Hematopoietic multipotent progenitor cell treated with erythropoietin and hydrocortisone succinate and interleukin-3 and kit ligand, for 15 days (in vitro differentiated cells): Measurements from ENCODE around the gene LRPPRC.

Source experiments
- DNase-seq: peaks from one replicate; pipeline ENCODE4 v3.0.0-alpha.2; 2015; ENCODE audit warnings: low spot score

The LRPPRC gene

DNA sequence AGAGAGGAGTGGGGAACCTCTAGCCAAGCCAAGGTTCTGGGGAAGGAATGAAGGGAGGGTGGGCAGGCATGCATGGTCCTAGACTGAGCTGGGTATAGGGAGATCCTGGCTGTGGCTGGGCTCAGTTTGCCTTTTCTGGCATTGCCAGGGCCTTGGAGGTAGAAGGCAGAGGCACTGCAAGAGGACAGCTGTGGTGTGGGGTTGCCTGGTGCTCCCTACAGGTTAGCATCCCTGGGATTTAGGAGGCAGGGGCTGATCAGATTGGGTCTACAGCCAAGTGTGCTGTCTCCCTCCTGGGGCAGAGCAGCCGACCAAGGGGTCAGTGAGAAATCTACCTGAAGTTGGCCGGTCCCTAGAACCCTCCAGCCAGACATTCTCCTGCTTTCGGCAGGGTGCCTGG lies 141.1 kb downstream of the LRPPRC start:
- no peak for DNase-seq

DNA sequence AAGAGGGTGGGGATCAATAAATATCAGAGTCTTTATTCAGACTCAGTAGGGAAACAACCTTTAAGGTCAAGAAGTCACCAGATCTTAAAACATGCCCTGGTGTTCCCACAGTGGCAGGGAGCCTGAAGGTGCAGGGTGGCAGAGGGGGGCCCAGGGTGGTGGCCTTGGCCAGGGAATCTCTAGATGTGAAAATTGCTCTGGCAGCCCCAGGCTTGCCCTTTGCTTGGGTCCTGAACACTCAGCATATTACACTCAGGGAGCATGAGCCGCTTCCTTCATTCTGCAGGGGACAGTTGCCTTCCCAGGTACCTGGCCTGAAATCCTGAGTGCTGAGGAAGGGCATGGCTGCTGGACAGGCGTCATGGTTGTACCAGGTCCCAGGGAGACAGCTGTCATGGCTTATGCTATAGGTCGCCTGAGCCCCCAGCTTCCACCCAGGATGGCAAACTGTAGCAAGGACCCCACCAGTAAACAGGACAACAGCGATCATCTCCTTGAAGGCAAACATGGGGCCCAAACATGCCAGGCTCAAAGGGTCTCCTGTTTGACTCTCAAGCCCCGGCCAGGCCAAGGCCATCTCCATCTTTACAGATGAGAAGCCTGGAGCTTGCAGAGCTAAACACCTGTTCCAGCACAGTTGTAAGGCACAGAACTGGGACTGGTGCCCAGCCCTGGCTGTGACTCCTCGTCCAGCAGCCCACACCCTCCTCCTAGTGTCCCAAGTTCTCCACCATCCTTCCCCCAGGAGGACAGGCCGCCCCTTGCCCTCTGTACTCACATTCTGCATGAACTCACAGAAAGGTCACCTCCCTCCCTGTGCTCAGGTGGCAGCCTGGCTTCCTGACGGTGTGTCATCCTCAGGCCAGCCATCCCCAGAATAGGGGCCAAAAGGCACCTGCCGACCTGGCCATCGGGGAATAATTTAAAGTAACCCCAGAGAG lies 142.4 kb downstream of the LRPPRC start:
- DNase-seq = no peak

GRCh38 chr2:43852196-43852730 lies 143.5 kb downstream of the LRPPRC start:
- no peak for DNase-seq

DNA sequence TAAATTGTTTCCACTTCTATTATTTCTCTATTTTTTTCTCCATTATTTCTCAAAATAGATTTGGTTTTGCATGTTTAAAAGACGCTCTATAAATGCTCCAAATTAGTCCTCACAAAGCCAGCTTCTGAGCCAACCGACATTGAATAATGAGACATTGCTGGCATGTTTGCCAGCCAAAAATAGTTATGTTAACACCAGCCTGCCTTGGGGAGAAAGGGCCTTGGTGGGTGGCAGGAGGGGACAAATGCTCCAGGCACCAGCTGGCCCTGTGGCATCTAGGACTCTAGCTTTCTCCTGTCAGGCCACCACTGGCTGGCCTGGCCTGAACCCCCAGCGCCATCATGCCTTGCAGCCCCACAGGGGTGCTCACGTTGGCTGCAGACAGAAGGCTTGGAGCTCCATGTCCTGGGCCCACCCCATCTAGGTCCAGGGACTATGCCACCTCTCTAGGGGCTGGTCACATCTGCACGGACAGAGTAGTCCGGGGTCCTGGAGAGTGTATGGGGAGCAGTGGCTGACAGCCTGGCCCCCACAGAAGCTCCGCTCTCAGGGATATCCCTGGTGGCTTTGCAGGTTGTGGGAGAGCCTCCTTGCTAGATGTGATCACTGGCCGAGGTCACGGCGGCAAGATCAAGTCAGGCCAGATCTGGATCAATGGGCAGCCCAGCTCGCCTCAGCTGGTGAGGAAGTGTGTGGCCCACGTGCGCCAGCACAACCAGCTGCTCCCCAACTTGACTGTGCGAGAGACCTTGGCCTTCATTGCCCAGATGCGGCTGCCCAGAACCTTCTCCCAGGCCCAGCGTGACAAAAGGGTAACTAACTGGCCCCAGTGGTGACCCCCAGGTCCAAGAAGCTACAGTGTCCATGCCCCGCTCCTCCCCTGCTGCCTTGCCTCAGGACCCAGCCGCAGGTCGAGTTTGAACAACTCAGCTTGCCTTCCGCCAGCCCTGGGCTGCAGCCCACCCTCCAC lies 144.5 kb downstream of the LRPPRC start:
- DNase-seq = no peak

- DNase-seq = no peak
Observed at GRCh38 chr2:43848214-43848613, 147.6 kb downstream of the LRPPRC start.

DNA sequence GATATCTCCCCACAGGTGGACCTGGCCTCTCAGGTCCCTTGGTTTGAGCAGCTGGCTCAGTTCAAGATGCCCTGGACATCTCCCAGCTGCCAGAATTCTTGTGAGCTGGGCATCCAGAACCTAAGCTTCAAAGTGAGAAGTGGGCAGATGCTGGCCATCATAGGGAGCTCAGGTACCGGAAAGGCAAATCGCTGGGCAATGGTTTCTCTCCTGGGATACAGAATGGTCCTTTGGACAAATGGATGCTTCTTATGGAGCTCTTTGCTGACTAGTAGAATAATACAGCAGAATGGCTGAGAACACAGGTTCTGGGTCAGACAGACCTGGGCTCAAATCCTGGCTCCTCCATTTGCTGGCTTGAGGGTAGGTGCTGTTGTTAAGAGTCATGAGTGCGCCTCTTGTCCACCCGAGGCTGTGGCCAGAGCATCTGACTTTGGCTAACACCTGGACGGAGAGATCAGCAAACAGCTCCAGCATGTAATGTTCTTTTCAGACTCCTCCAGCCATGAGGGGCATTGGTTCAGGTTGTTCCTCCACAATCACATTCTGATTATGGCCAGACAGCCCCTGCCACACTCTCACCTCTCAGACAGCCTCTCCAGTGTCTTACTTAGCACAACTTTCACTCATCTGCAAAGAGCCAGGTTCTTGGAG lies 149.5 kb downstream of the LRPPRC start:
- DNase-seq = no peak

GRCh38 chr2:43845181-43845580 lies 150.6 kb downstream of the LRPPRC start:
- no peak for DNase-seq

- no peak for DNase-seq
Observed at GRCh38 chr2:43842866-43843226, 152.9 kb downstream of the LRPPRC start.

GRCh38 chr2:43841949-43842865 lies 153.6 kb downstream of the LRPPRC start:
- DNase-seq = no peak

GRCh38 chr2:43840965-43841364 lies 154.8 kb downstream of the LRPPRC start:
- no peak for DNase-seq

GRCh38 chr2:43839776-43840564 lies 155.8 kb downstream of the LRPPRC start:
- DNase-seq = no peak

GRCh38 chr2:43838560-43839267 lies 157.1 kb downstream of the LRPPRC start, which contains the start of the genes ABCG5 and ABCG8:
Gene ABCG5, minus strand, starts transcription at chr2:43838839. Its CDS starts 160 bp downstream, at chr2:43838679.
Gene ABCG8, plus strand, starts transcription at chr2:43838971. Its CDS starts 83 bp downstream, at chr2:43839054.
- no peak for DNase-seq

DNA sequence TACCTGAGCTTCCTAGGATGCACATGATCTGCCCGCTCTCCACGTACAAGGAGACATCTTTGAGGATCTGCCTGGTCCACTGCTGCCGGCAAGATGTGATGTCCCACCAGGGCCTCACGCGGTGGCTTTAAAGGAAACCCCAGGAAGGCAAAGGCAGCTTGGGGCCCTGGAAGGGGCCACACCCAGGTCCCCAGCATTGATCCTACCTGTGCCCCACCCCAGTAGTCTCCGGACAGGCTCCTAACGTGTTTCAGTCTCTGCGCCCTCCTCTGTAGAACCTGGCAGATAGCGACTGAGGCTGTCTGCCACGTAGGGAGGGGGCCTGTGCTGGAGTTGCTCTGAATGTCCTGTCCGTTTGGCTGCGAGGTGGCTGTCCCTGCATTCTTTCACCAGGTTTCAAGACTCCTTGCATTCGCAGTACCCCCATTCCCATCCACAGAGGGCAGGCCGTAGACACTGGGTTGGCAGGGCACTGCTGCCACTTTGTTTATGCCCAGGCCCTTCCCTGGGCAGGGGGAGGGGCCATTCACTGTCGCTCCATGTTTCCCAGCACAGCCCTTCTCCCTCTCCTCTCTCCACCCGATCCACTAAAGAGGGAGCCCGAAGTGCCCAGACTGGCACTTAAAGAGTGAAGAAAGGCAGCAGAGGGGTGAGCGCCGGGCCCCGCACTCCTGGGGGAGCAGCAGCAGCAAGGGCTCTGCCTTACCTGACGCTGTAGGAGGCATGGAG lies 157.8 kb downstream of the LRPPRC start:
- DNase-seq = no peak

DNA sequence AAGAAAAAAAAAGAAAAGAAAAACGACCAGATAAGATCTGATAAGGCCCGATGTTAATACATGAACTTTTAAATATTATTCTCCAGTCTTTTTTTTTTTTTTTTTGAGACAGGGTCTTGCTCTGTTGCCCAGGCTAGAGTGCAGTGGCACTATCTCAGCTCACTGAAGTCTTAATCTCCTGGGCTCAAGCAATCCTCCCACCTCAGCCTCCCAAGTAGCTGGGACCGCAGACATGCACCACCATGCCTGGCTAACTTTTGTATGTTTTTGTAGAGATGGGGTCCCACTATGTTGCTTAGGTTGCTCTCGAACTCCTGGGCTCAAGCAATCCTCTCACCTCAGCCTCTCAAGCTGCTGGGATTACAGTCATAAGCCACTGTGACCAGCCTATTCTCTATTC lies 158.8 kb downstream of the LRPPRC start:
- DNase-seq = no peak
